NOMO-1 treated with dmso at 0.1 percent for 144 hours (cell line): ENCODE measurements around the gene FBN3.
"Not testable (repeated sequence)": the region's sequence is repeated elsewhere in the genome, so short reads cannot be mapped to it uniquely, and the experiment has no call there.

Experiments used
- DNase-seq: peaks from one replicate; lab custom pipeline; 2025; ENCODE audit not compliant: unreplicated experiment; lab: John Stamatoyannopoulos, UW

FBN3 gene

GRCh38 chr19:8025316-8025715 lies 124.1 kb downstream of the FBN3 start:
- DNase-seq = no peak

GRCh38 chr19:8024256-8024655 lies 125.1 kb downstream of the FBN3 start:
- DNase-seq = not testable (repeated sequence)

DNA sequence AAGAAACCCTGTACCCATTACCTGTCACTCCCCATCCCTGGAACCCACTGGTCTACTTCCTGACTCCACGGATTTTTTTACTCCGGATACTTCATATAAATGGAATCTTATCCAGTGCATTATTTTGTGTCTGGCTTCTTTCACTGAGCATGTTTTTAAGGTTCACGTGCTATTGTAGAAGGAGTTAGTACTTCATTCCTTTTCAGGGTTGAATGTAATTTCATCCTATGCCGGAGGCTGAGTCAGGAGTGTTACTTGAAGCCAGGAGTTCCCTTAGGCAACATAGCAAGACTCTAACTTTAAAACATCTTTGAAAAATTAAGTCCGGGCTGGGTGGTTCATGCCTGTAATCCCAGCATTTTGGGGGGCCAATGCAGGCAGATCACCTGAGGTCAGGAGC lies 126.0 kb downstream of the FBN3 start:
- no peak for DNase-seq

DNA sequence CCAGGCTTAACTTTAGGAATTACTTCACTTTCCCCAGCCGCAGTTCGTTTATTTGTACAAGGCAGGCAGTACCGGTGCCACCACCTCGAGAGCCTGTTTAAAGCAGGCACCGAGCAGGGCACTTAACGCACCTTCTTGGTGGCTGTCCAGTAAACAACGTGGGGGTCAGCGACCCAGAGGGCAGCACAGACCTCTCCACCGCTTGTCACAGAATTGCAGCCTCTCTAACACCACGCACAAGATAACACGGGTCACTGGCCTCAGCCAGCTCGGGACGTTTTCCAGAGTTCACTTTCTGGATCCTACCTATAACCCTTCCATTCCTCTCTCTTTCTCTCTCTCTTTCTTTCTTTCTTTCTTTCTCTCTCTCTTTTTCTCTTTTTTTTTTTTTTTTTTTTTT lies 127.1 kb downstream of the FBN3 start:
- no peak for DNase-seq

- DNase-seq = no peak
Measured at GRCh38 chr19:8021374-8021773, 128.0 kb downstream of the FBN3 start.

DNA sequence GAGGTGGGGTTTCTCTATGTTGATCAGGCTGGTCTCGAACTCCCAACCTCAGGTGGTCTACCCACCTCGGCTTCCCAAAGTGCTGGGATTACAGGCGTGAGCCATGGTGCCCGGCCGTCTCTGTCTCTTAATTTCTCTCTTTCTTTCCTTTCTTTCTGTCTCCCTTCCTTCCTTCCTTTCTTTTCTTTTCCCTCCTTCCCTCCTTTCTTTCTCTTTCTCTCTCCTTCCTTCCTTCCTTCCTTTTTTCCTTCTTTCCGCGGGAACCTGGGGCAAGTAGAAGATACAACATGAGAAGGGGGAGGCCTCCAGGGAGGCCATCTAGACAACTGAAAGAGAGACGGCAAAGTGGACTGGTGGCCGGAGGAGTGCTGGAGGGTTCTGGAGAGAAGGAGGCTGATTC lies 128.7 kb downstream of the FBN3 start:
- no peak for DNase-seq

DNA sequence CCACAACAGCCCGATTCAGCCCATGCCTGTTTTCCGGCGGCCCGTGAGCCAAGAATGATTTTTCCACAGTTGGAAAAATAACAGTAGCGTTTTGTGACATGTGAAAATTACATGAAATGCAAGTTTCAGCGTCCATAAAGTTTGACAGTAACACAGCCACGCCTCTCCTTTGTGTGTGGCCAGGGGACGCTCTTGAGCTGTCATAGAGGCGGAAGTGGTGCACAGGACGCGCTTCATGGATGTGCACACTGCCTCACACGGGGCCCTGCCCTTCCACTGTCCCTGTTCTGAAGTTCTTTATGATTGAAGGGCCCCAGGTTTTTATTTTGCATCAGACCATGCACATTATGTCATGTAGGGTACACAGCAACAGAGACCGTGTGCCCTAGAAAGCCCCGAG lies 131.6 kb downstream of the FBN3 start:
- peak; percentile 3 for DNase-seq
